ENCODE data around the gene SCARF2.

The SCARF2 gene

GRCh38 chr22:20440637-20441591 lies 3.3 kb upstream of the SCARF2 start:
- no peak overlapping the region for H3K4me3 ChIP-seq (ENCODE audit: low read depth, low read length)

- no peak overlapping the region for H3K4me3 ChIP-seq (ENCODE audit: low read depth, low read length)
Measured at GRCh38 chr22:20439928-20440575, 2.4 kb upstream of the SCARF2 start.

- H3K4me3 ChIP-seq (ENCODE audit: low read depth, low read length): no peak overlapping the region
Measured at GRCh38 chr22:20439556-20439927, 1.9 kb upstream of the SCARF2 start.

GRCh38 chr22:20438678-20439492 lies 1.3 kb upstream of the SCARF2 start:
- no peak overlapping the region for H3K4me3 ChIP-seq (ENCODE audit: low read depth, low read length)

GRCh38 chr22:20438427-20438677 lies 727 bp upstream of the SCARF2 start:
- peak overlapping the region; percentile 60 for H3K4me3 ChIP-seq (ENCODE audit: low read depth, low read length)

GRCh38 chr22:20436768-20437612 lies 635 bp downstream of the SCARF2 start:
- peak overlapping the region; percentile 60 for H3K4me3 ChIP-seq (ENCODE audit: low read depth, low read length)

- H3K4me3 ChIP-seq (ENCODE audit: low read depth, low read length): peak overlapping the region; percentile 60
Measured at GRCh38 chr22:20436307-20436767, 1.3 kb downstream of the SCARF2 start.

GRCh38 chr22:20435436-20436306 lies 2.0 kb downstream of the SCARF2 start:
- H3K4me3 ChIP-seq (ENCODE audit: low read depth, low read length): no peak overlapping the region

GRCh38 chr22:20434773-20435172 lies 2.9 kb downstream of the SCARF2 start:
- H3K4me3 ChIP-seq (ENCODE audit: low read depth, low read length): no peak overlapping the region

- no peak overlapping the region for H3K4me3 ChIP-seq (ENCODE audit: low read depth, low read length)
Measured at GRCh38 chr22:20434264-20434751, 3.3 kb downstream of the SCARF2 start.

- H3K4me3 ChIP-seq (ENCODE audit: low read depth, low read length): no peak overlapping the region
Measured at GRCh38 chr22:20433686-20434241, 3.9 kb downstream of the SCARF2 start.

- H3K4me3 ChIP-seq (ENCODE audit: low read depth, low read length): no peak overlapping the region
Measured at GRCh38 chr22:20433191-20433590, 4.4 kb downstream of the SCARF2 start.

- no peak overlapping the region for H3K4me3 ChIP-seq (ENCODE audit: low read depth, low read length)
Measured at GRCh38 chr22:20432244-20432686, 5.4 kb downstream of the SCARF2 start.

- no peak overlapping the region for H3K4me3 ChIP-seq (ENCODE audit: low read depth, low read length)
Measured at GRCh38 chr22:20431511-20432192, 6.0 kb downstream of the SCARF2 start.

- peak overlapping the region; percentile 24 for H3K4me3 ChIP-seq (ENCODE audit: low read depth, low read length)
Measured at GRCh38 chr22:20430720-20431510, 6.7 kb downstream of the SCARF2 start.

GRCh38 chr22:20430101-20430719 lies 7.4 kb downstream of the SCARF2 start:
- H3K4me3 ChIP-seq (ENCODE audit: low read depth, low read length): peak overlapping the region; percentile 24

Data from iPS-11a (cell line).